Mucosa of descending colon (tissue), 3 donors: ENCODE results near the gene CHD3. TPM values are rescaled to one million over a fixed set of nuclear protein-coding genes. Genes with fewer than 3 reads are reported as not detected.
A peak's percentile ranks its signal among the peaks of the same experiment; 100 is the strongest.

Source experiments
- ATAC-seq: fragments of 200-7000 bp; cut with Tn5 transposase; one replicate; pipeline ENCODE4 v1.9.1; 2020; ENCODE audit warnings: mild to moderate bottlenecking, moderate library complexity
- DNase-seq, 3 donors: peaks; one replicate each; pipeline ENCODE4 v3.0.0-alpha.2; 2020
- H3K36me3 ChIP-seq: fragments of 200-600 bp; one replicate; pipeline ENCODE4 v1.8.0; 2021; ENCODE audit warnings: low read depth, mild to moderate bottlenecking
- H3K4me1 ChIP-seq: fragments of 200-600 bp; one replicate; pipeline ENCODE4 v1.8.0; 2021; ENCODE audit warnings: low read depth, mild to moderate bottlenecking
- H3K4me3 ChIP-seq: fragments of 200-600 bp; one replicate; pipeline ENCODE4 v1.8.0; 2021; ENCODE audit warnings: mild to moderate bottlenecking
- H3K9me3 ChIP-seq: fragments of 200-600 bp; one replicate; pipeline ENCODE4 v1.8.0; 2021; ENCODE audit warnings: mild to moderate bottlenecking
- CTCF ChIP-seq: fragments of 200-600 bp; IDR thresholded peaks from one replicate; pipeline ENCODE4 v1.8.0; 2022; ENCODE audit warnings: antibody characterized with exemption, mild to moderate bottlenecking
- intact Hi-C, 2 donors: fragments of 100-400 bp; cut with DNase I in 1 of 2; cut with micrococcal nuclease in 1 of 2; formaldehyde crosslinking; loops; one replicate each; pipeline versions ENCODE4 v1.11.0 to v1.11.1; 2022; cut with DNase I, micrococcal nuclease
- total RNA-seq, 3 donors: library from RNA; stranded (reverse); fragmentation: NEBNext Ultra II Directional in 2 of 3; extraction: Animal tissue kit (Norgen Biotek cat#: 25700) in 2 of 3; gene quantifications; one replicate each; pipeline versions ENCODE4 v1.2.1 to v1.2.4, GENCODE V29; 2021 to 2023
- donor health status: DM: no; HTN: no; CAD: no; lungs with moderate emphysema.
- donor health status: DM: no; HTN: no; CAD: no.
- donor health status: DM: no; HTN: yes; CAD: no.

The CHD3 gene
- total RNA-seq, 3 donors from 2014 or later = 52.7 to 151 (median 56.5) TPM

DNA sequence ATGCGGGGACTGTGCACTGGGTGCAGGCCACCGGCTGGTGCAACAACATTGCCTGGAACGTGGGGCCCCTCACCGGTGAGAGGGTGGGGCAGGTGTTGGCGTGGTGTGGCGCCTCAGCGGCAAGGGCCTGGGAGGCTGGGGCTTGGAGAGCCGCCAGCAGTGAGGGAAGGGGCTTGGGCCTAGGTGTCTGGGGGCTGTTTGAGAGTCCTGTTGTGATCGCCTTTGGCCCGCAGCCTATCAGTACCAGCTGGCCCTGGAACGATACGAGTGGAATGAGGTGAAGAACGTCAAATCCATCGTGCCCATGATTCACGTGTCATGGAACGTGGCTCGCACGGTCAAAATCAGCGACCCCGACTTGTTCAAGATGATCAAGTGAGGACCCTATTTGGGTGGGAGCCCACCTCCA, 36.3 kb upstream of the CHD3 start:
- peaks cover 26% of the 10 kb centered on the region for H3K4me1 ChIP-seq
- H3K4me3 ChIP-seq = no peak overlapping the region
- peak in 2 of 3 donors; percentile 33 to 72 for DNase-seq
- H3K36me3 ChIP-seq = peaks cover 9% of the 10 kb centered on the region
- intact Hi-C loops = no loop called here
- H3K9me3 ChIP-seq = no peaks in the 10 kb centered on the region
- ATAC-seq = no peak
- no peak for TF ChIP-seq CTCF

DNA sequence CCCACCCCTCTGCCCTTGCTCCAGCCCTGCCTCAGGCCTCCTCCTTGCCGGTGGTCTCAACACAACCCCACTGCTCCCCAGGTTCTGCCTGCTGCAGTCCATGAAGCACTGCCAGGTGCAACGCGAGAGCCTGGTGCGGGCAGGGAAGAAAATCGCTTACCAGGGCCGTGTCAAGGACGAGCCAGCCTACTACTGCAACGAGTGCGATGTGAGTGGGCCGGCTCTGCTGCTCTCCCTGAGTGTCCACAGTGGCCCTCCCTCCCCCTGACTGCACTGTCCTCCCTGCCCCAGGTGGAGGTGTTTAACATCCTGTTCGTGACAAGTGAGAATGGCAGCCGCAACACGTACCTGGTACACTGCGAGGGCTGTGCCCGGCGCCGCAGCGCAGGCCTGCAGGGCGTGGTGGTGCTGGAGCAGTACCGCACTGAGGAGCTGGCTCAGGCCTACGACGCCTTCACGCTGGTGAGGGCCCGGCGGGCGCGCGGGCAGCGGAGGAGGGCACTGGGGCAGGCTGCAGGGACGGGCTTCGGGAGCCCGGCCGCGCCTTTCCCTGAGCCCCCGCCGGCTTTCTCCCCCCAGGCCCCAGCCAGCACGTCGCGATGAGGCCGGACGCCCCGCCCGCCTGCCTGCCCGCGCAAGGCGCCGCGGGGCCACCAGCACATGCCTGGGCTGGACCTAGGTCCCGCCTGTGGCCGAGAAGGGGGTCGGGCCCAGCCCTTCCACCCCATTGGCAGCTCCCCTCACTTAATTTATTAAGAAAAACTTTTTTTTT, 35.5 kb upstream of the CHD3 start:
- no peaks in the 10 kb centered on the region for H3K9me3 ChIP-seq
- H3K4me1 ChIP-seq = peaks cover 29% of the 10 kb centered on the region
- H3K4me3 ChIP-seq = no peak overlapping the region
- intact Hi-C loops = no loop called here
- DNase-seq (peak in 2 of 3 donors; percentile 19 to 58), ATAC-seq (no peak)
- TF ChIP-seq CTCF = no peak
- peaks cover 15% of the 10 kb centered on the region for H3K36me3 ChIP-seq

DNA sequence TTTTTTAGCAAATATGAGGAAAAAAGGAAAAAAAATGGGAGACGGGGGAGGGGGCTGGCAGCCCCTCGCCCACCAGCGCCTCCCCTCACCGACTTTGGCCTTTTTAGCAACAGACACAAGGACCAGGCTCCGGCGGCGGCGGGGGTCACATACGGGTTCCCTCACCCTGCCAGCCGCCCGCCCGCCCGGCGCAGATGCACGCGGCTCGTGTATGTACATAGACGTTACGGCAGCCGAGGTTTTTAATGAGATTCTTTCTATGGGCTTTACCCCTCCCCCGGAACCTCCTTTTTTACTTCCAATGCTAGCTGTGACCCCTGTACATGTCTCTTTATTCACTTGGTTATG, 34.9 kb upstream of the CHD3 start:
- TF ChIP-seq CTCF = no peak
- Histone ChIP-seq H3K9me3 (no peaks in the 10 kb centered on the region), H3K4me3 (no peak overlapping the region), H3K4me1 (peaks cover 35% of the 10 kb centered on the region), H3K36me3 (peaks cover 15% of the 10 kb centered on the region)
- intact Hi-C loops = no loop called here
- peak in 2 of 3 donors; percentile 25 to 61 for DNase-seq
- ATAC-seq = no peak

DNA sequence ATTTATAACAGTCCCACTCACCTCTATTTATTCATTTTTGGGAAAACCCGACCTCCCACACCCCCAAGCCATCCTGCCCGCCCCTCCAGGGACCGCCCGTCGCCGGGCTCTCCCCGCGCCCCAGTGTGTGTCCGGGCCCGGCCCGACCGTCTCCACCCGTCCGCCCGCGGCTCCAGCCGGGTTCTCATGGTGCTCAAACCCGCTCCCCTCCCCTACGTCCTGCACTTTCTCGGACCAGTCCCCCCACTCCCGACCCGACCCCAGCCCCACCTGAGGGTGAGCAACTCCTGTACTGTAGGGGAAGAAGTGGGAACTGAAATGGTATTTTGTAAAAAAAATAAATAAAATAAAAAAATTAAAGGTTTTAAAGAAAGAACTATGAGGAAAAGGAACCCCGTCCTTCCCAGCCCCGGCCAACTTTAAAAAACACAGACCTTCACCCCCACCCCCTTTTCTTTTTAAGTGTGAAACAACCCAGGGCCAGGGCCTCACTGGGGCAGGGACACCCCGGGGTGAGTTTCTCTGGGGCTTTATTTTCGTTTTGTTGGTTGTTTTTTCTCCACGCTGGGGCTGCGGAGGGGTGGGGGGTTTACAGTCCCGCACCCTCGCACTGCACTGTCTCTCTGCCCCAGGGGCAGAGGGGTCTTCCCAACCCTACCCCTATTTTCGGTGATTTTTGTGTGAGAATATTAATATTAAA, 34.4 kb upstream of the CHD3 start:
- H3K9me3 ChIP-seq = no peaks in the 10 kb centered on the region
- TF ChIP-seq CTCF = no peak
- intact Hi-C loops = no loop called here
- peak in 1 of 3 donors; percentile 65 for DNase-seq
- no peak for ATAC-seq
- no peak overlapping the region for H3K4me3 ChIP-seq
- H3K4me1 ChIP-seq = peaks cover 41% of the 10 kb centered on the region
- peaks cover 15% of the 10 kb centered on the region for H3K36me3 ChIP-seq

DNA sequence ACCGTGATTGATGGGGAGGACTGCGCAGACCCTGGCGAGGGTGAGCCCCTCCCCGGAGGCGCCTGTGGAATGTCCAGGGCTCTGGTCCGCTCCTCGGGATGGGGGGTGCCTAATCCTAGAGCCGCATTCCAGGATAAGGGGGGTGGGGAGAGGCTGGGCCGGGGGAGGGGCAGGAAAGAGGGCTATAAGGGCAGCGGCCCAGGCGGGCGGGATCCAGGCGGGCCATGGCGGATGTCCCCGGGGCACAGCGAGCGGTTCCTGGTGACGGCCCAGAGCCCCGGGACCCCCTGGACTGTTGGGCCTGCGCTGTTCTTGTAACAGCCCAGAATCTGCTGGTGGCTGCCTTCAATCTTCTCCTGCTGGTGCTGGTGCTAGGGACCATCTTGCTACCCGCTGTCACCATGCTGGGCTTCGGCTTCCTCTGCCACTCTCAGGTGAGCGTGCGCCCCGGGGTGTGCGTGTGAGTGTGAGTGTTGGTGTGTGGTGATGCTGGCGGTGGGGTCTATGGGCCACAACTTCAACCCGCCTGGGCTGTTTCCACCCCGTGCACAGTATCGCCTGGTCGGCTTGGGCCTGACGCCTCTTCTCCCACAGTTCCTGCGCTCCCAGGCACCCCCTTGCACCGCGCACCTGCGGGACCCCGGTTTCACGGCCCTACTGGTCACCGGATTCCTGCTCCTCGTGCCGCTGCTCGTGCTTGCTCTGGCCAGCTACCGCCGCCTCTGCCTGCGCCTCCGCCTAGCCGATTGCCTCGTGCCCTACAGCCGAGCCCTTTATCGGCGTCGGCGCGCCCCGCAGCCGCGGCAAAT, 33.5 kb upstream of the CHD3 start, which contains the start of gene TMEM88:
TSS of gene TMEM88 (plus strand) at position 216 of the 809 bp plus-strand sequence. CDS start at position 225, 9 bp downstream.
- DNase-seq = peak; percentile 29 to 69 (median 64)
- H3K4me3 ChIP-seq = no peak within 1 kb of the TSS
- intact Hi-C loops = no loop called here
- TF ChIP-seq CTCF = no peak
- peaks cover 15% of the 10 kb centered on the region for H3K36me3 ChIP-seq
- H3K9me3 ChIP-seq = no peaks in the 10 kb centered on the region
- H3K4me1 ChIP-seq = peaks cover 43% of the 10 kb centered on the region
- no peak for ATAC-seq
